ENCODE results near the gene GDPD4. TPM values are rescaled to one million over a fixed set of nuclear protein-coding genes. Genes with fewer than 3 reads are reported as not detected.

GDPD4 gene
- total RNA-seq, 4 donors from 2014 or later, result not detected

GRCh38 chr11:77208535-77208934 lies 93.0 kb downstream of the GDPD4 start:
- Histone ChIP-seq H3K27me3 (no peaks in the 10 kb centered on the region), H3K36me3 (no peaks in the 10 kb centered on the region), H3K4me3 (no peak overlapping the region), H3K4me1 (no peaks in the 10 kb centered on the region), H3K9me3 (no peaks in the 10 kb centered on the region), H3K27ac (no peak overlapping the region)
- ATAC-seq, result no peak
- TF ChIP-seq EP300 (IDR thresholded peaks at IDR 0.05) (no peak), POLR2A (IDR thresholded peaks at IDR 0.05) (no peak), POLR2AphosphoS5 (IDR thresholded peaks at IDR 0.05) (no peak), CTCF (IDR thresholded peaks at IDR 0.05) (no peak)
- 91% methylated on average over 4 of the region's 11 CpGs; no CpG with 5 or more reads in 1 of the 2 donors for WGBS, 2 donors (ENCODE audit: low coverage in 1 of 2)

- Histone ChIP-seq H3K4me1 (no peaks in the 10 kb centered on the region), H3K27me3 (no peaks in the 10 kb centered on the region), H3K36me3 (no peaks in the 10 kb centered on the region), H3K4me3 (no peak overlapping the region), H3K27ac (no peak overlapping the region), H3K9me3 (no peaks in the 10 kb centered on the region)
- no peak for TF ChIP-seq CTCF (IDR thresholded peaks at IDR 0.05)
- TF ChIP-seq POLR2A (IDR thresholded peaks at IDR 0.05), result no peak
- TF ChIP-seq POLR2AphosphoS5 (IDR thresholded peaks at IDR 0.05), result no peak
- TF ChIP-seq EP300 (IDR thresholded peaks at IDR 0.05), result no peak
- no peak for ATAC-seq
- WGBS, 2 donors (ENCODE audit: low coverage in 1 of 2), result no CpG with 5 or more reads among the region's 10 CpGs
These were observed 93.7 kb downstream of the GDPD4 start for GRCh38 chr11:77207618-77208313.

GRCh38 chr11:77207019-77207485 lies 94.4 kb downstream of the GDPD4 start:
- Histone ChIP-seq H3K36me3 (no peaks in the 10 kb centered on the region), H3K27ac (no peak overlapping the region), H3K9me3 (no peaks in the 10 kb centered on the region), H3K4me3 (no peak overlapping the region), H3K4me1 (no peaks in the 10 kb centered on the region), H3K27me3 (no peaks in the 10 kb centered on the region)
- TF ChIP-seq EP300 (IDR thresholded peaks at IDR 0.05), result no peak
- no peak for TF ChIP-seq POLR2A (IDR thresholded peaks at IDR 0.05)
- 100% methylated on average over 1 of the region's 10 CpGs; no CpG with 5 or more reads in 1 of the 2 donors for WGBS, 2 donors (ENCODE audit: low coverage in 1 of 2)
- no peak for ATAC-seq

GRCh38 chr11:77206264-77207018 lies 95.0 kb downstream of the GDPD4 start:
- Histone ChIP-seq H3K9me3 (no peaks in the 10 kb centered on the region), H3K36me3 (no peaks in the 10 kb centered on the region), H3K4me3 (no peak overlapping the region), H3K27me3 (no peaks in the 10 kb centered on the region), H3K4me1 (no peaks in the 10 kb centered on the region), H3K27ac (no peak overlapping the region)
- no peak for ATAC-seq
- TF ChIP-seq EP300 (IDR thresholded peaks at IDR 0.05), result no peak
- no peak for TF ChIP-seq POLR2AphosphoS5 (IDR thresholded peaks at IDR 0.05)
- no peak for TF ChIP-seq CTCF (IDR thresholded peaks at IDR 0.05)
- TF ChIP-seq POLR2A (IDR thresholded peaks at IDR 0.05), result no peak
- WGBS, 2 donors (ENCODE audit: low coverage in 1 of 2), result 61 to 64% methylated on average over 4 of the region's 13 CpGs

GRCh38 chr11:77205467-77206263 lies 95.8 kb downstream of the GDPD4 start:
- WGBS, 2 donors (ENCODE audit: low coverage in 1 of 2), result no CpG with 5 or more reads among the region's 30 CpGs
- Histone ChIP-seq H3K27ac (no peak overlapping the region), H3K4me3 (no peak overlapping the region), H3K9me3 (no peaks in the 10 kb centered on the region), H3K4me1 (no peaks in the 10 kb centered on the region), H3K27me3 (no peaks in the 10 kb centered on the region), H3K36me3 (no peaks in the 10 kb centered on the region)
- TF ChIP-seq POLR2AphosphoS5 (IDR thresholded peaks at IDR 0.05) (no peak), CTCF (IDR thresholded peaks at IDR 0.05) (no peak), EP300 (IDR thresholded peaks at IDR 0.05) (no peak), POLR2A (IDR thresholded peaks at IDR 0.05) (no peak)
- no peak for ATAC-seq
